Tibial nerve (tissue), 4 donors: ENCODE data around the gene SCAPER. TPM values are rescaled to one million over a fixed set of nuclear protein-coding genes. Genes with fewer than 3 reads are reported as not detected.
"Not testable (repeated sequence)": the region's sequence is repeated elsewhere in the genome, so short reads cannot be mapped to it uniquely, and the experiment has no call there.

Experiments
- DNase-seq, 2 donors: peaks; one replicate each; pipeline ENCODE4 v3.0.0-alpha.2; 2019; ENCODE audit warnings: low spot score in 2 of 2
- H3K27ac ChIP-seq, 4 donors: fragments of 200-600 bp; sonication (generic) in 3 of 4; one replicate each; pipeline ENCODE4 v1.5.1; 2017 to 2019; ENCODE audit warnings: mild to moderate bottlenecking in 1 of 4
- H3K27me3 ChIP-seq, 2 donors: fragments of 200-600 bp; sonication (generic) in 1 of 2; one replicate each; pipeline versions ENCODE4 v1.5.1 to v1.6.0; 2017 to 2019
- H3K36me3 ChIP-seq, 3 donors: fragments of 200-600 bp; sonication (generic); one replicate each; pipeline ENCODE4 v1.5.1; 2018 to 2019
- H3K4me1 ChIP-seq, 4 donors: fragments of 200-600 bp; sonication (generic) in 3 of 4; one replicate each; pipeline ENCODE4 v1.5.1; 2017 to 2019
- H3K4me3 ChIP-seq, 4 donors: fragments of 200-600 bp; sonication (generic) in 3 of 4; one replicate each; pipeline ENCODE4 v1.5.1; 2017 to 2019; ENCODE audit warnings: mild to moderate bottlenecking in 1 of 4, moderate library complexity in 1 of 4
- H3K9me3 ChIP-seq, 4 donors: fragments of 200-600 bp; sonication (generic) in 3 of 4; one replicate each; pipeline ENCODE4 v1.5.1; 2017 to 2019
- EP300 ChIP-seq, 2 donors: sonication (generic); formaldehyde crosslinking; IDR thresholded peaks; one replicate each; pipeline ENCODE4 v1.6.1; 2017; ENCODE audit warnings: antibody characterized with exemption in 2 of 2, mild to moderate bottlenecking in 1 of 2
- POLR2A ChIP-seq, 2 donors: fragments of 450-650 bp; IDR thresholded peaks; one replicate each; pipeline ENCODE4 v1.6.1; 2017; ENCODE audit warnings: antibody characterized with exemption in 2 of 2, mild to moderate bottlenecking in 2 of 2, moderate library complexity in 2 of 2
- whole genome bisulfite sequencing, 2 donors: methylation state at CpG; one replicate each; pipeline ENCODE4 v1.1.5; 2018; 5-methylcytosine and 5-hydroxymethylcytosine counted together
- total RNA-seq, 4 donors: library from RNA; depleted of rRNA; stranded (reverse); fragments of >200 nt; gene quantifications; one replicate each; pipeline ENCODE4 v1.1.0, GENCODE V29; 2016
- TF ChIP-seq, protein P1 (sequence below), 5 experiments: fragments of 200-600 bp in 3 of 5; fragments of 450-650 bp in 2 of 5; sonication (generic) in 3 of 5; IDR thresholded peaks; one replicate each; pipeline ENCODE4 v1.5.1; 2016 to 2019; ENCODE audit warnings: antibody characterized with exemption in 5 of 5, mild to moderate bottlenecking in 3 of 5, moderate library complexity in 2 of 5

SCAPER gene
- total RNA-seq, 4 donors from 2014 or later: 25.5 to 45.3 (median 37.3) TPM

DNA sequence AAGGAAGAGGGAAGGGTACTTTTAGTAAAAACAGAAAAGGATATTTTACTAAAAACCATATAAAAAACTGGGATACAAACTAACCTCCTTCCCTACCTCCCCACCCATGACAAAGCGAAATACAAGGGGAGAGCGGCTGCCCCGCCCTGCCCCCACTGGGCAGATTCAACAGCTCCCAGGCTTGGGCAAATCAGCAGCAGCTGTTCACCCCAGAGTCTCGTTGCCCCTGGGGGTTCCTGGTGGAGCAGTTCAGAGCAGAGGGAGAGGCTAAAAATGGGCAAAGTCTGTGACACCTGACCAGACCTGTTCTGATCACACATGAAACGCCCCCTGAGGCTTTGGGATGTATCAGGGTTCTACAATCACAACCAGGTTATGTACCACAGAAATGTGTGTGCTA is 591.4 kb downstream of the SCAPER start:
- H3K9me3 ChIP-seq: no peaks in the 10 kb centered on the region
- DNase-seq: no peak
- WGBS, 2 donors: 70 to 72% methylated on average over 5 of the region's 5 CpGs
- peaks cover 0 to 22% (median 8%) of the 10 kb centered on the region in 4 donors for H3K4me1 ChIP-seq
- no peak overlapping the region for H3K4me3 ChIP-seq
- no peak overlapping the region for H3K27ac ChIP-seq
- no peak for TF ChIP-seq EP300 (IDR thresholded peaks at IDR 0.05)
- TF ChIP-seq, protein P1, sequence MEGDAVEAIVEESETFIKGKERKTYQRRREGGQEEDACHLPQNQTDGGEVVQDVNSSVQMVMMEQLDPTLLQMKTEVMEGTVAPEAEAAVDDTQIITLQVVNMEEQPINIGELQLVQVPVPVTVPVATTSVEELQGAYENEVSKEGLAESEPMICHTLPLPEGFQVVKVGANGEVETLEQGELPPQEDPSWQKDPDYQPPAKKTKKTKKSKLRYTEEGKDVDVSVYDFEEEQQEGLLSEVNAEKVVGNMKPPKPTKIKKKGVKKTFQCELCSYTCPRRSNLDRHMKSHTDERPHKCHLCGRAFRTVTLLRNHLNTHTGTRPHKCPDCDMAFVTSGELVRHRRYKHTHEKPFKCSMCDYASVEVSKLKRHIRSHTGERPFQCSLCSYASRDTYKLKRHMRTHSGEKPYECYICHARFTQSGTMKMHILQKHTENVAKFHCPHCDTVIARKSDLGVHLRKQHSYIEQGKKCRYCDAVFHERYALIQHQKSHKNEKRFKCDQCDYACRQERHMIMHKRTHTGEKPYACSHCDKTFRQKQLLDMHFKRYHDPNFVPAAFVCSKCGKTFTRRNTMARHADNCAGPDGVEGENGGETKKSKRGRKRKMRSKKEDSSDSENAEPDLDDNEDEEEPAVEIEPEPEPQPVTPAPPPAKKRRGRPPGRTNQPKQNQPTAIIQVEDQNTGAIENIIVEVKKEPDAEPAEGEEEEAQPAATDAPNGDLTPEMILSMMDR (IDR thresholded peaks at IDR 0.05): no peak
- TF ChIP-seq POLR2A (IDR thresholded peaks at IDR 0.05): no peak
- H3K36me3 ChIP-seq: no peaks in the 10 kb centered on the region
- H3K27me3 ChIP-seq: no peaks in the 10 kb centered on the region

DNA sequence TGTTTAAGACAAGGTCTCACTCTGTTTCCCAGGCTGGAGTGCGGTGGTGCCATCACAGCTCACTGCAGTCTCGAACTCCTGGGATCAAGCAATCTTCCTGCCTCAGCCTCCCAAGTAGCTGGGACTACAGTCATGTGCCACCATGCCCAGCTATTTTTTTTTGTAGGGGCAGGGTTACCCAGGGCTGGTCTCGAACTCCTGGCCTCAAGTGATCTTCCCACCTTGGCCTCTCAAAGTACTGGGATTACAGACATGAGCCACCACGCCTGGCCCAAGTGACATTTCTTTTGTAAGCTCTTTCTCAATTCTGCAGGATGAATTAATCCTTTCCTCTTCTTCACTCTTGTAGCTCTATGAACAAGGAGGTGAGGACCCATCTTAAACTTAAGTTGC is 592.0 kb downstream of the SCAPER start:
- not testable (repeated sequence) for H3K27ac ChIP-seq, H3K27me3 ChIP-seq, DNase-seq, H3K4me3 ChIP-seq, H3K36me3 ChIP-seq, H3K9me3 ChIP-seq
- peaks cover 0 to 25% (median 8%) of the 10 kb centered on the region in 4 donors for H3K4me1 ChIP-seq
- WGBS, 2 donors: 89 to 95% methylated on average over 4 of the region's 4 CpGs

GRCh38 chr15:76312540-76313174 is 592.5 kb downstream of the SCAPER start:
- DNase-seq: no peak
- H3K4me3 ChIP-seq: no peak overlapping the region
- H3K4me1 ChIP-seq: peaks cover 0 to 25% (median 8%) of the 10 kb centered on the region in 4 donors
- no peak overlapping the region for H3K27ac ChIP-seq
- TF ChIP-seq, protein P1 (IDR thresholded peaks at IDR 0.05): no peak
- TF ChIP-seq POLR2A (IDR thresholded peaks at IDR 0.05): no peak
- TF ChIP-seq EP300 (IDR thresholded peaks at IDR 0.05): no peak
- no peaks in the 10 kb centered on the region for H3K27me3 ChIP-seq
- 72 to 76% methylated on average over 7 of the region's 7 CpGs for WGBS, 2 donors
- H3K9me3 ChIP-seq: no peaks in the 10 kb centered on the region
- no peaks in the 10 kb centered on the region for H3K36me3 ChIP-seq

- H3K4me1 ChIP-seq: peaks cover 0 to 25% (median 8%) of the 10 kb centered on the region in 4 donors
- H3K27ac ChIP-seq: peak within 1 kb of the TSS; percentile 46 to 88 (median 86)
- TF ChIP-seq, protein P1 (IDR thresholded peaks at IDR 0.05): no peak
- TF ChIP-seq EP300 (IDR thresholded peaks at IDR 0.05) (peak in 1 of 2 donors; percentile 92), POLR2A (IDR thresholded peaks at IDR 0.05) (peak; percentile 71 to 89)
- peak; percentile 93 to 94 for DNase-seq
- no peaks in the 10 kb centered on the region for H3K9me3 ChIP-seq
- H3K36me3 ChIP-seq: no peaks in the 10 kb centered on the region
- peak within 1 kb of the TSS; percentile 61 to 94 (median 72) for H3K4me3 ChIP-seq
- H3K27me3 ChIP-seq: no peaks in the 10 kb centered on the region
- 1% methylated on average over 35 to 55 of the region's 60 CpGs for WGBS, 2 donors
These were observed 593.8 kb downstream of the SCAPER start, which contains the start of gene ETFA for GRCh38 chr15:76311100-76311953. Gene ETFA, minus strand, starts transcription at chr15:76311469. Its CDS starts 81 bp downstream, at chr15:76311388.

- peaks cover 0 to 25% (median 8%) of the 10 kb centered on the region in 4 donors for H3K4me1 ChIP-seq
- H3K4me3 ChIP-seq: peak overlapping the region; percentile 61 to 94 (median 72)
- H3K9me3 ChIP-seq: no peaks in the 10 kb centered on the region
- H3K36me3 ChIP-seq: no peaks in the 10 kb centered on the region
- no peak for DNase-seq
- peak overlapping the region; percentile 46 to 88 (median 86) for H3K27ac ChIP-seq
- 1 to 2% methylated on average over 13 to 16 of the region's 16 CpGs for WGBS, 2 donors
- TF ChIP-seq, protein P1 (IDR thresholded peaks at IDR 0.05): no peak
- no peak for TF ChIP-seq POLR2A (IDR thresholded peaks at IDR 0.05)
- no peaks in the 10 kb centered on the region for H3K27me3 ChIP-seq
These were observed 594.6 kb downstream of the SCAPER start for GRCh38 chr15:76310475-76311099.
